Endothelial cell of umbilical vein (primary cell): Measurements from ENCODE around the gene MRPS18B.

Experiments
- EZH2 ChIP-seq: IDR thresholded peaks from 2 replicates; pipeline ENCODE4 v1.6.1; 2012; ENCODE audit warnings: borderline replicate concordance, low read depth, mild to moderate bottlenecking, moderate library complexity, low read length, inconsistent platforms; ENCODE audit not compliant: severe bottlenecking
- GATA2 ChIP-seq: IDR thresholded peaks from 2 replicates; pipeline ENCODE4 v1.7.0; 2011; ENCODE audit warnings: low read depth, mild to moderate bottlenecking, moderate library complexity, mixed read lengths, low read length; ENCODE audit not compliant: insufficient read length, insufficient read depth
- JUN ChIP-seq: IDR thresholded peaks from 2 replicates; pipeline ENCODE4 v1.6.1; 2011; ENCODE audit warnings: borderline replicate concordance, low read depth; ENCODE audit not compliant: insufficient read length, insufficient read depth
- POLR2A ChIP-seq: IDR thresholded peaks from 2 replicates; pipeline ENCODE4 v1.6.1; 2012; ENCODE audit warnings: low read depth, mild to moderate bottlenecking, control low read depth, low read length
- POLR2AphosphoS5 ChIP-seq: IDR thresholded peaks from 2 replicates; pipeline ENCODE4 v1.6.1; 2012; ENCODE audit warnings: low read depth, mild to moderate bottlenecking, control low read depth, low read length, moderate library complexity; ENCODE audit not compliant: insufficient read depth
- TF ChIP-seq, protein P1 (sequence below), 2 donors: IDR thresholded peaks; 1 replicate in 1 of 2; 2 replicates in 1 of 2; pipeline ENCODE4 v1.5.1; 2011; ENCODE audit warnings: low read length in 2 of 2, mild to moderate bottlenecking in 2 of 2, moderate library complexity in 2 of 2, control low read depth in 1 of 2, inconsistent platforms in 1 of 2, low read depth in 1 of 2; ENCODE audit not compliant: insufficient read depth in 1 of 2; ENCODE audit errors: extremely low read depth in 1 of 2
- TF ChIP-seq, protein P2 (sequence below): IDR thresholded peaks from 2 replicates; pipeline ENCODE4 v1.6.1; 2011; ENCODE audit not compliant: insufficient read depth, insufficient read length

DNA sequence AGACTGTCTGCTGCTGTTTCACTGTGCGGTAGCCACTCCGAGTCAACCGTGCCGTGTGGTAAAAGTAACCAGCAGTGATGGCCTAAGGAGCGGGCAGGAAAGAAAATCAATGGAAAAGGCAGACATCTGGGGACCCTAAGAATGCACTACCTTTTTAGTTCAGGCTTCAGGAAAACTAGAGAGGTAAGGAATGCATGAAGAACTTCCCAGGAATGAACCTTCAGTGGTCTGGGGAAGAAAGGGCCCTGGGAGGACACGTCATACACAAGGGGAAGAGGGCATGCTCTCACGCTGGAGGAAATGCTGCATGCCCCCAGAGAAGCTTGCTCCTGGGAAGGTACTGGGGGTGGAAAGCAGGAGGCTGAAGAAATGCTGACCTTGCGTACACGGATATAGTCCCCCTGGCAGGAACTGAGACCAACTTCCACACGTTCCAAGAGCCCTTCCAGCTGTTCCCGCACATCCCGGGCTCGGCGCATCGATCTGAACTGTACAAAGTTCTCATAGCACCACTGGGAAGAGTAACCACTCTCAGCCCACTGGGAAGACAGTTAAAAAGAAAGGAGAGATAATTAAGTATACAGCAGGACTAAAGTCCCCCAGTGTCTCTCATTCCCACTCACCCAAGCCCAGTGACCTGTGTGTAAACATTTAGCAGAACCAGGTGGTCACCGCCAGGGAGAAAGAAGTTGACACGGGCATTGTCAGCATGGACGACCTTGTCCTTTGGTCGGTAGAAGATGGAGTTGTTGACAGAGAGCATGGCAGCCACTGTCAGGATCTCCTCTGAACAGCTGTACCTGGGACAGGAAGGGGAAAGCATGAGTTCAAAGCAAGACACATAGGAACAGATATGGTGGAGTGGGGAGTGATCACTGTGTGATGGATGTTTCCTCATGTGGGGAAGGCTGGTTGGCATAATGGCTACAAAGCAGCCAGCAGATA, 37.4 kb downstream of the MRPS18B start:
- no peak for TF ChIP-seq POLR2AphosphoS5
- TF ChIP-seq, protein P1, sequence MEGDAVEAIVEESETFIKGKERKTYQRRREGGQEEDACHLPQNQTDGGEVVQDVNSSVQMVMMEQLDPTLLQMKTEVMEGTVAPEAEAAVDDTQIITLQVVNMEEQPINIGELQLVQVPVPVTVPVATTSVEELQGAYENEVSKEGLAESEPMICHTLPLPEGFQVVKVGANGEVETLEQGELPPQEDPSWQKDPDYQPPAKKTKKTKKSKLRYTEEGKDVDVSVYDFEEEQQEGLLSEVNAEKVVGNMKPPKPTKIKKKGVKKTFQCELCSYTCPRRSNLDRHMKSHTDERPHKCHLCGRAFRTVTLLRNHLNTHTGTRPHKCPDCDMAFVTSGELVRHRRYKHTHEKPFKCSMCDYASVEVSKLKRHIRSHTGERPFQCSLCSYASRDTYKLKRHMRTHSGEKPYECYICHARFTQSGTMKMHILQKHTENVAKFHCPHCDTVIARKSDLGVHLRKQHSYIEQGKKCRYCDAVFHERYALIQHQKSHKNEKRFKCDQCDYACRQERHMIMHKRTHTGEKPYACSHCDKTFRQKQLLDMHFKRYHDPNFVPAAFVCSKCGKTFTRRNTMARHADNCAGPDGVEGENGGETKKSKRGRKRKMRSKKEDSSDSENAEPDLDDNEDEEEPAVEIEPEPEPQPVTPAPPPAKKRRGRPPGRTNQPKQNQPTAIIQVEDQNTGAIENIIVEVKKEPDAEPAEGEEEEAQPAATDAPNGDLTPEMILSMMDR (IDR thresholded peaks at IDR 0.05; ENCODE audit: extremely low read depth in 1 of 2, insufficient read depth in 1 of 2, low read depth in 1 of 2, low read length in 2 of 2): no peak
- TF ChIP-seq, protein P2, sequence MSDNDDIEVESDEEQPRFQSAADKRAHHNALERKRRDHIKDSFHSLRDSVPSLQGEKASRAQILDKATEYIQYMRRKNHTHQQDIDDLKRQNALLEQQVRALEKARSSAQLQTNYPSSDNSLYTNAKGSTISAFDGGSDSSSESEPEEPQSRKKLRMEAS: no peak
- no peak for TF ChIP-seq GATA2
- TF ChIP-seq JUN: no peak
- TF ChIP-seq POLR2A: no peak
- TF ChIP-seq EZH2: no peak
